HEK293 (cell line): ENCODE measurements around the gene PAM.

Experiments used
- CTCF ChIA-PET: fragments of 350-600 bp; formaldehyde crosslinking; extraction: SDS; loops from one replicate; lab custom pipeline; 2021; ENCODE audit warnings: antibody characterized with exemption; lab: Yijun Ruan, JAX
- POLR2A ChIA-PET: fragments of 300-600 bp; formaldehyde crosslinking; extraction: SDS; loops from one replicate; lab custom pipeline; 2020; ENCODE audit warnings: antibody characterized with exemption, inconsistent platforms; lab: Yijun Ruan, JAX
- H3K27ac ChIP-seq: fragments of 200-500 bp; sonication (Bioruptor generic); 2 replicates; pipeline ENCODE4 v1.5.1; 2014; ENCODE audit warnings: low read depth, low read length, control low read depth, inconsistent platforms; ENCODE audit errors: extremely low read depth
- H3K36me3 ChIP-seq, 2 experiments: fragments of 200-500 bp in 1 of 2; sonication (Bioruptor generic) in 1 of 2; 1 replicate in 1 of 2; 2 replicates in 1 of 2; pipeline ENCODE4 v1.5.1; 2014 to 2017; ENCODE audit warnings: inconsistent platforms in 2 of 2, low read length in 2 of 2; ENCODE audit not compliant: control insufficient read depth in 2 of 2, insufficient read depth in 1 of 2
- H3K4me1 ChIP-seq: fragments of 200-500 bp; sonication (Bioruptor generic); 2 replicates; pipeline ENCODE4 v1.5.1; 2014; ENCODE audit warnings: mild to moderate bottlenecking, low read length, inconsistent platforms; ENCODE audit not compliant: control insufficient read depth, insufficient read depth
- H3K4me3 ChIP-seq: 2 replicates; pipeline ENCODE4 v1.5.1; 2011; ENCODE audit warnings: low read depth, mild to moderate bottlenecking, control low read depth, low read length, moderate library complexity
- H3K9me3 ChIP-seq: fragments of 200-500 bp; sonication (Bioruptor generic); 2 replicates; pipeline ENCODE4 v1.5.1; 2014; ENCODE audit warnings: low read depth, low read length, inconsistent platforms; ENCODE audit not compliant: control insufficient read depth, insufficient read depth
- HOXD13 ChIP-seq: sonication (generic); formaldehyde crosslinking; IDR thresholded peaks from 2 replicates; pipeline ENCODE4 v1.8.0; 2022; ENCODE audit warnings: missing genetic modification reagents, borderline replicate concordance
- KLF17 ChIP-seq: fragments of 450-650 bp; formaldehyde crosslinking; IDR thresholded peaks from 2 replicates; pipeline ENCODE4 v1.5.1; 2016; ENCODE audit warnings: missing biosample characterization, missing genetic modification characterization
- KLF9 ChIP-seq: fragments of 450-650 bp; formaldehyde crosslinking; IDR thresholded peaks from 2 replicates; pipeline ENCODE4 v1.5.1; 2016; ENCODE audit warnings: missing biosample characterization, missing genetic modification characterization, low read depth
- PRDM1 ChIP-seq: fragments of 450-650 bp; formaldehyde crosslinking; IDR thresholded peaks from 2 replicates; pipeline ENCODE4; 2016; ENCODE audit warnings: missing biosample characterization, missing genetic modification characterization
- PRDM4 ChIP-seq: fragments of 450-650 bp; formaldehyde crosslinking; IDR thresholded peaks from 2 replicates; pipeline ENCODE4 v1.5.1; 2017; ENCODE audit warnings: missing biosample characterization, missing genetic modification characterization
- ZBTB7A ChIP-seq: fragments of 450-650 bp; formaldehyde crosslinking; IDR thresholded peaks from 2 replicates; pipeline ENCODE4 v1.5.1; 2016; ENCODE audit warnings: low read depth, missing biosample characterization, missing genetic modification characterization
- ZNF155 ChIP-seq: fragments of 450-650 bp; formaldehyde crosslinking; IDR thresholded peaks from 2 replicates; pipeline ENCODE4 v1.5.1; 2016; ENCODE audit warnings: missing biosample characterization, missing genetic modification characterization
- ZNF223 ChIP-seq: fragments of 450-650 bp; formaldehyde crosslinking; IDR thresholded peaks from 2 replicates; pipeline ENCODE4 v1.5.1; 2016; ENCODE audit warnings: missing biosample characterization, missing genetic modification characterization
- ZNF335 ChIP-seq: fragments of 450-650 bp; formaldehyde crosslinking; conservative IDR thresholded peaks from 2 replicates; pipeline ENCODE4 v1.5.1; 2016; ENCODE audit warnings: missing biosample characterization, missing genetic modification characterization
- ZNF362 ChIP-seq: fragments of 450-650 bp; formaldehyde crosslinking; IDR thresholded peaks from 2 replicates; pipeline ENCODE4 v1.5.1; 2016; ENCODE audit warnings: missing biosample characterization, missing genetic modification characterization
- ZNF37A ChIP-seq: fragments of 450-650 bp; IDR thresholded peaks from 2 replicates; pipeline ENCODE4 v1.5.1; 2018; ENCODE audit warnings: missing biosample characterization, missing genetic modification characterization
- ZNF513 ChIP-seq: fragments of 450-650 bp; IDR thresholded peaks from 2 replicates; pipeline ENCODE4 v1.5.1; 2018; ENCODE audit warnings: missing biosample characterization, missing genetic modification characterization
- ZNF571 ChIP-seq: fragments of 450-650 bp; formaldehyde crosslinking; IDR thresholded peaks from 2 replicates; pipeline ENCODE4 v1.5.0; 2017; ENCODE audit warnings: missing biosample characterization, missing genetic modification characterization
- ZNF654 ChIP-seq: fragments of 450-650 bp; formaldehyde crosslinking; IDR thresholded peaks from 2 replicates; pipeline ENCODE4 v1.5.1; 2016; ENCODE audit warnings: low read depth, missing biosample characterization, missing genetic modification characterization
- ZNF704 ChIP-seq: fragments of 450-650 bp; formaldehyde crosslinking; IDR thresholded peaks from 2 replicates; pipeline ENCODE4 v1.5.1; 2016; ENCODE audit warnings: missing biosample characterization, missing genetic modification characterization
- ZSCAN4 ChIP-seq: fragments of 450-650 bp; formaldehyde crosslinking; IDR thresholded peaks from 2 replicates; pipeline ENCODE4 v1.5.1; 2017; ENCODE audit warnings: missing biosample characterization, missing genetic modification characterization

Gene PAM

GRCh38 chr5:102762095-102762534, 7.0 kb downstream of the PAM start:
- POLR2A ChIA-PET: interaction anchor here (1.2 kb wide), 1 partner anchor 7 kb away, joined by 5 read pairs; the partner anchor contains the start of gene PAM
- TF ChIP-seq ZNF223 (tag by site-specific recombination) (no peak), ZNF335 (tag by site-specific recombination) (peak; percentile 22; the same call in 1 of the 2 replicates), ZSCAN4 (no peak), ZNF654 (no peak), PRDM4 (tag by site-specific recombination) (peak; percentile 95), ZNF513 (no peak), ZNF704 (tag by site-specific recombination) (no peak), HOXD13 (no peak), KLF17 (no peak), KLF9 (tag by site-specific recombination) (no peak), ZNF155 (tag by site-specific recombination) (no peak), ZNF37A (tag by site-specific recombination) (no peak), ZBTB7A (no peak), PRDM1 (tag by site-specific recombination) (peak; percentile 90)

GRCh38 chr5:102762562-102763227, 7.6 kb downstream of the PAM start:
- POLR2A ChIA-PET: interaction anchor here (1.2 to 1.7 kb wide), 2 partner anchors 8 to 10 kb away, joined by 3 to 5 read pairs; partner anchors contain the start of gene PAM
- Histone ChIP-seq H3K4me1 (peaks cover 41% of the 10 kb centered on the region), H3K27ac (no peak overlapping the region), H3K4me3 (no peak overlapping the region), H3K36me3 (no peaks in the 10 kb centered on the region), H3K9me3 (no peaks in the 10 kb centered on the region)
- CTCF ChIA-PET: interaction anchor here (0.7 to 1.3 kb wide), 2 partner anchors 18 to 462 kb away, joined by 3 to 8 read pairs; no protein-coding TSS in a partner anchor
- TF ChIP-seq ZNF362 (tag by site-specific recombination) (peak; percentile 42; the same call in 1 of the 2 replicates), ZNF571 (tag by site-specific recombination) (no peak)

More at GRCh38 chr5:102762095-102762534, 7.0 kb downstream of the PAM start:
- Histone ChIP-seq H3K27ac (no peak overlapping the region), H3K4me3 (peak overlapping the region; percentile 9; the same call in 1 of the 2 replicates), H3K9me3 (no peaks in the 10 kb centered on the region), H3K36me3 (no peaks in the 10 kb centered on the region), H3K4me1 (peaks cover 41% of the 10 kb centered on the region)
- CTCF ChIA-PET: interaction anchor here (0.7 to 1.3 kb wide), 2 partner anchors 19 to 463 kb away, joined by 3 to 8 read pairs; no protein-coding TSS in a partner anchor
